NT2/D1 (cell line): ENCODE data around the gene BCCIP.

Experiments used
- SUZ12 ChIP-seq: IDR thresholded peaks from 2 replicates; pipeline ENCODE4 v1.6.1; 2011; ENCODE audit not compliant: insufficient read length, insufficient read depth; ENCODE audit errors: extremely low read depth
- ZNF274 ChIP-seq: IDR thresholded peaks from 2 replicates; pipeline ENCODE4 v1.6.1; 2011; ENCODE audit warnings: mild to moderate bottlenecking, low read depth, low read length

DNA sequence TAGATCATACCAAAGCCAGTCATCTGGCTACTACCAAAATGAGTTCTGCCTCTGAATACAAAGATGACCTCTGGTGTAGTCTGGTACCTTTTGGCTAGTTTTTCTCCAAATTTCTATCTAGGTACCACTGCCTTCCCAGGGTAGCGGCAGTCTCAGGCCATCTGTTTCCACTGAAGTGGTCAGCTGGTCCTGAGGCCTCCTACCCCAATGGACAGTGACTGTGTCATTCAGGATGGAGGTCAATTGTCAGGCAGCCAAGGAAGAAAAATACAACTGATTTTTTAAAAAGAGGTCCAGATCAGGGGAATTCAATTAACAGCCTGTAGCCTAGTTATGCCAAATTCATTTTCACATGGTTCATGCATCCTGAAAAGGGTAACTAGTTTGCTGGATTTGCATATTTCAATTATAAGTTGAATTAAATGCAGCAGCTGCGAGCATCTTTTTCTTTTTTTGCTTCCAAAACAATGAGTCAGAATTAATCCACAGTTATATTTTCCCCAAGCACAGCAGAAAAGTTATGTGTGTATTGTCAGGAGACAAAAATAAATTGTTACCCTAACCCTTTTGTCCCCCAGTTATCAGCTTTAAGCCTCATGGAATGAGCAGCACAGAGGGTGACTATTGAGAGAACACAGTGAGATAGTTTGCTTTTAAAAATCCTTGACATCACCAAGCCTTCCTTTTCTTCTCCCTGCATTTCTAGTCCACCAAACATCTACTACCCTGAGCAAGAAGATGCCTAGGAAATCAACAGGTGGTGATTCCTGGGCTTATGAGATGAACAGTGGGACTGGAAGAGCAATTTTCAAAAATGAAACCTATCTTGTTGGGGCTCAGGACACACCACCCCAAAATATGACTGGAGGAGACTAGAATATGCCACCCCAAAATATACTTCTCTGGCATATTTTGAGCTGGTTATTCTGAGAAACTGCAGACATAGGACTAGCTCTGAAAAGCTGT lies 27.7 kb downstream of the BCCIP start:
- no peak for TF ChIP-seq ZNF274
- TF ChIP-seq SUZ12: no peak
